ENCODE measurements around the gene PRELID2.

PRELID2 gene

GRCh38 chr5:145776886-145777285 is 58.3 kb downstream of the PRELID2 start:
- DNase-seq (ENCODE audit: low read depth), result peak; percentile 64
- no peak for TF ChIP-seq CTCF (IDR thresholded peaks at IDR 0.05; ENCODE audit: low read length, missing control alignments)
- H3K4me3 ChIP-seq (replicated peaks; ENCODE audit: low read depth, low read length), result no peak overlapping the region

DNA sequence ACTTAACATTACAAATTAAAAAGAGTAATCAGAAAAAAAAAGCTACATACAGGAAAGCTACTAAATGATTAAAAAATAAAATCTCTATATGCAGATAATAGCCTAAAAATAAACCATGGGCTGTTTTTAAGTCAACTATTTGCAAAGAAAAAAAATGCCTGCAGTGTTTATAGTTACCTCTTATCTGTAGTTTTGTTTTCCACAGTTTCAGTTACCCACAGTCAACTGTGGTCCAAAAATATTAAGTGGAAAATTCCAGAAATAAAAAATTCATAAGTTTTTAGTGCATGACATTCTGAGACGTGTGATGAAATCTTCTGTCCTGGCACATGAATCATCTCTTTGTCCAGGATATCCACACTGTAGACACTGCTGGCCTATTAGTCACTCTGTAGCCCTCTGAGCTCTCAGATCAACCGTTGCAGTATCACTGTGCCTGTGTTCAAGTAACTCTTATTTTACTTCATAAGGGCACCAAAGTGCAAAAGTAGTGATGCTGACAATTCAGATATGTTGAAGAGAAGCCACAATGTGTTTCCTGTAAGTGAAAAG is 59.2 kb downstream of the PRELID2 start:
- no peak for TF ChIP-seq CTCF (IDR thresholded peaks at IDR 0.05; ENCODE audit: low read length, missing control alignments)
- peak; percentile 95 for DNase-seq (ENCODE audit: low read depth)
- H3K4me3 ChIP-seq (replicated peaks; ENCODE audit: low read depth, low read length), result no peak overlapping the region

DNA sequence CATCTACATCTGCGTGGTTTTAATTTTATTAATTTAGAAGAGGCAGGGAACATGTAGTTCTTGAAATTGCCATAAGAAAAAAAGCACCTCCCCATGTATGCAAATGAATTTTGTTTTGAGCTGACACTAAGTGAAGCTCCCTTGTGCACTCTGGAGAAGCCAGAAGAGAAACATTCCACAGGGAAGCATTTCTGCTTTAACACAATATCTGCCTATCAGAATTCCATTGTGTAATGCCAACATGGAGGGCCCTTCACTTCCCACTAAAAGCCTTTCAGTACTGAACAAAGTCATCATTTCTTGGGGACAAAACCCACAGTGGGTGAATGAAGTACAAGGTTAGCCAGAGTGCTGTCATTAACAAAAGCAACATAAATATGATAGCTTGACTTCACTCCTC is 59.7 kb downstream of the PRELID2 start:
- peak; percentile 56 for DNase-seq (ENCODE audit: low read depth)
- TF ChIP-seq CTCF (IDR thresholded peaks at IDR 0.05; ENCODE audit: low read length, missing control alignments), result no peak
- H3K4me3 ChIP-seq (replicated peaks; ENCODE audit: low read depth, low read length), result no peak overlapping the region

DNA sequence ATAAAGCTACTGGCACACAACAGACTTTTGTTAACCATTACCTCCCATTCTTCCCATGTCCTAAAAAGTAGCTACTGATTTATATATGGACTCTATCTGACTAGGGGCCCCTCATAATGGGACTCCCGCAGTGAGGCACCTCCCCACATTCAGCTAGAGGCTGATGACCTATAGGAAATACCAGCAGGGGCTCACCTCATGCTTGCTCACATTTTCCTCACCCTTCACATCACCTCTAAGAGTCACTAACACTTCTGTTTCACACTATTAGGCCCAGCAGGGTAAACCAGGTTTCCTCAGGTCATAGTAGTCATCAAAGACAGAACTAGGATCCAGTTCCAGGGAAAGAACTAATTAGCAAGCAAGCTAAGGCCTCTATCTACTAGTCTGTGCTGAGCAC is 60.7 kb downstream of the PRELID2 start:
- no peak for DNase-seq (ENCODE audit: low read depth)
- H3K4me3 ChIP-seq (replicated peaks; ENCODE audit: low read depth, low read length), result no peak overlapping the region
- TF ChIP-seq CTCF (IDR thresholded peaks at IDR 0.05; ENCODE audit: low read length, missing control alignments), result no peak

DNA sequence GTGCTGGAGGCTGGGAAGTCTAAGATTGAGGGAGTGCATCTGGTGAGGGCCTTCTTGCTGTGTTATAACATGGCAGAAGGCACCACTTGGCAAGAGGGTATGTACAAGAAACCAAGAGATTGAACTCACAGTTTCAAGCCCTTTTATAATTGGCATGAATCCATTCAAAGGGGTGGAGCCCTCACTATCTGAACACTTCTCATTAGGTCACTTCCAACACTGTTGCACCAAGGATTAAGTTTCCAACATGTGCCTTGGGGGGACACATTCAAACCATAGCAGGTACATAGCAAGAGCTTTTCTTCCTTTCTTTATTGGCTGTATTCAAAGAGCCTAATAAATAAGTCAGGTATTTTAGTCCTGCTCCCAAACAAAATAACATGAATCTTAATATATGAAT is 62.7 kb downstream of the PRELID2 start:
- TF ChIP-seq CTCF (IDR thresholded peaks at IDR 0.05; ENCODE audit: low read length, missing control alignments), result no peak
- no peak for DNase-seq (ENCODE audit: low read depth)
- no peak overlapping the region for H3K4me3 ChIP-seq (replicated peaks; ENCODE audit: low read depth, low read length)

- no peak overlapping the region for H3K4me3 ChIP-seq (replicated peaks; ENCODE audit: low read depth, low read length)
- DNase-seq (ENCODE audit: low read depth), result no peak
- no peak for TF ChIP-seq CTCF (IDR thresholded peaks at IDR 0.05; ENCODE audit: low read length, missing control alignments)
These were observed 66.3 kb downstream of the PRELID2 start for GRCh38 chr5:145768863-145769262.

DNA sequence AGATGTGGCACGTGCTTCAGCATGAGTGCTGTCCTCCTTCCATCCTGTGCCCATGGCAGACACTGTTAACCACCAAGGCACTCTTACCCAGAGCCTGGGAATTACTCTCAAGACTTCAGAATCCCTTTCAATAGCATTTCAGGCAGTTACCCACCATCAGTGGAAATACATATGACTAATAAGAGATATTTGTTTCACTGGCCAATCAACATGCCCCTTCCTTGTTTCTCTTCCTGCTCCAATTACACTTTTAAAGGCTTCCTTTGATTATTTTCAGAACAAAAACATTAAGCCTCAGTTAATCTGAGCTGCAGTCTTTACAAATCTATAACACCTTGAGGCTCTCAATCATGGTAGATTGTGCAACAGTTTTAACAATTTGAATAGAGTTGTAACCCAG is 70.8 kb downstream of the PRELID2 start:
- DNase-seq (ENCODE audit: low read depth), result no peak
- no peak for TF ChIP-seq CTCF (IDR thresholded peaks at IDR 0.05; ENCODE audit: low read length, missing control alignments)
- H3K4me3 ChIP-seq (replicated peaks; ENCODE audit: low read depth, low read length), result no peak overlapping the region
